A549 (cell line): Measurements from ENCODE around the gene C1orf141.

Experiments
- CEBPB ChIP-seq, 2 experiments: fragments of >200 bp in 1 of 2; sonication (Bioruptor Twin) in 1 of 2; formaldehyde crosslinking in 1 of 2; IDR thresholded peaks; 2 replicates each; pipeline ENCODE4 v1.6.1; 2012 to 2016
- CHD2 ChIP-seq: fragments of 150-350 bp; IDR thresholded peaks from 2 replicates; pipeline ENCODE4 v1.6.1; 2014; ENCODE audit warnings: low read length; ENCODE audit not compliant: partially characterized antibody
- MAFK ChIP-seq: fragments of 450-650 bp; IDR thresholded peaks from 2 replicates; pipeline ENCODE4 v1.6.1; 2014; ENCODE audit not compliant: partially characterized antibody
- POLR2A ChIP-seq: IDR thresholded peaks from 2 replicates; pipeline ENCODE4 v1.6.1; 2012; ENCODE audit warnings: mild to moderate bottlenecking, low read length
- POLR2AphosphoS2 ChIP-seq: conservative IDR thresholded peaks from 2 replicates; pipeline ENCODE4 v1.6.1; 2012; ENCODE audit warnings: low read length, improper control_type of control experiment, inconsistent platforms
- RFX5 ChIP-seq: fragments of 450-650 bp; IDR thresholded peaks from 2 replicates; pipeline ENCODE4 v1.7.1; 2014; ENCODE audit warnings: antibody characterized with exemption, mild to moderate bottlenecking, moderate library complexity
- SMC3 ChIP-seq: fragments of >200 bp; sonication (Bioruptor Twin); formaldehyde crosslinking; IDR thresholded peaks from 3 replicates; pipeline ENCODE4 v1.6.1; 2018; ENCODE audit warnings: inconsistent platforms
- TF ChIP-seq, protein P1 (sequence below): fragments of >200 bp; sonication (Bioruptor Twin); formaldehyde crosslinking; IDR thresholded peaks from 3 replicates; pipeline ENCODE4 v1.5.1; 2016
- TF ChIP-seq, protein P2 (sequence below): fragments of 250-450 bp; sonication (Bioruptor Pico); IDR thresholded peaks from 2 replicates; pipeline ENCODE4 v1.5.0; 2021; ENCODE audit warnings: mild to moderate bottlenecking, moderate library complexity, borderline replicate concordance
- TF ChIP-seq, protein P3 (sequence below): fragments of 200-600 bp; sonication (generic); IDR thresholded peaks from 2 replicates; pipeline ENCODE4 v1.6.1; 2016; ENCODE audit warnings: antibody characterized with exemption, mild to moderate bottlenecking, moderate library complexity

DNA sequence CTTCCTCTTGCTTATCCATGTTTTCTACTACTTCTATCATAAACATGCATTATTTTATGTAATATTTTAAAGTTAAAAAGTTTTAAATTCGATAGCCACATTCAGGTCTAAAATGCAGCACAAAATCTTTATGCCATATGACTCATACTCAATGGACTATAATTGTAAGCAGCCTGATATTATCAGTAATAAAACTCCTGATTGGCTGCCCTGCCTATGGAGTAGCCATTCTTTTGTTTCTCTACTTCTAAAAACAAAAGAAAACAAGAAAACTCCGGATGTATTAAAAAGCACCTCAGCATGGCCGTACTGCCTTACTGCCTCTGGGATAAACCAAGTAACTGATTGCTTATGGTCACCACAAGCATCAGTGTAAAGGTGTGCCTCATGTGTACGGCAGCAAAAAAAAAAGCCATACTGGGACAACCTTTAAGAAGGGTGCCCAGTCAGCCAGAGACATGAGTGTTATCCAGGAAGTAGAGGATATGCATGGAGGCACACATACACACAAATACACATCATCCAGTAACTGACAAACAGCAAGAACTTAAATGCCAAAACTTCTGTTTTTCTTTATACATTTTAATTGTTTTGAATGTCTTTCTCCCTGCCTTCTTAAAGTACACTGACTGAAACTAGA is 90.0 kb downstream of the C1orf141 start:
- TF ChIP-seq POLR2A (no peak), CEBPB (IDR thresholded peaks at IDR 0.05) (no peak), SMC3 (no peak), CHD2 (no peak), RFX5 (no peak), POLR2AphosphoS2 (no peak), MAFK (no peak)
- TF ChIP-seq, protein P1, sequence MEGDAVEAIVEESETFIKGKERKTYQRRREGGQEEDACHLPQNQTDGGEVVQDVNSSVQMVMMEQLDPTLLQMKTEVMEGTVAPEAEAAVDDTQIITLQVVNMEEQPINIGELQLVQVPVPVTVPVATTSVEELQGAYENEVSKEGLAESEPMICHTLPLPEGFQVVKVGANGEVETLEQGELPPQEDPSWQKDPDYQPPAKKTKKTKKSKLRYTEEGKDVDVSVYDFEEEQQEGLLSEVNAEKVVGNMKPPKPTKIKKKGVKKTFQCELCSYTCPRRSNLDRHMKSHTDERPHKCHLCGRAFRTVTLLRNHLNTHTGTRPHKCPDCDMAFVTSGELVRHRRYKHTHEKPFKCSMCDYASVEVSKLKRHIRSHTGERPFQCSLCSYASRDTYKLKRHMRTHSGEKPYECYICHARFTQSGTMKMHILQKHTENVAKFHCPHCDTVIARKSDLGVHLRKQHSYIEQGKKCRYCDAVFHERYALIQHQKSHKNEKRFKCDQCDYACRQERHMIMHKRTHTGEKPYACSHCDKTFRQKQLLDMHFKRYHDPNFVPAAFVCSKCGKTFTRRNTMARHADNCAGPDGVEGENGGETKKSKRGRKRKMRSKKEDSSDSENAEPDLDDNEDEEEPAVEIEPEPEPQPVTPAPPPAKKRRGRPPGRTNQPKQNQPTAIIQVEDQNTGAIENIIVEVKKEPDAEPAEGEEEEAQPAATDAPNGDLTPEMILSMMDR, result no peak
- TF ChIP-seq, protein P2, sequence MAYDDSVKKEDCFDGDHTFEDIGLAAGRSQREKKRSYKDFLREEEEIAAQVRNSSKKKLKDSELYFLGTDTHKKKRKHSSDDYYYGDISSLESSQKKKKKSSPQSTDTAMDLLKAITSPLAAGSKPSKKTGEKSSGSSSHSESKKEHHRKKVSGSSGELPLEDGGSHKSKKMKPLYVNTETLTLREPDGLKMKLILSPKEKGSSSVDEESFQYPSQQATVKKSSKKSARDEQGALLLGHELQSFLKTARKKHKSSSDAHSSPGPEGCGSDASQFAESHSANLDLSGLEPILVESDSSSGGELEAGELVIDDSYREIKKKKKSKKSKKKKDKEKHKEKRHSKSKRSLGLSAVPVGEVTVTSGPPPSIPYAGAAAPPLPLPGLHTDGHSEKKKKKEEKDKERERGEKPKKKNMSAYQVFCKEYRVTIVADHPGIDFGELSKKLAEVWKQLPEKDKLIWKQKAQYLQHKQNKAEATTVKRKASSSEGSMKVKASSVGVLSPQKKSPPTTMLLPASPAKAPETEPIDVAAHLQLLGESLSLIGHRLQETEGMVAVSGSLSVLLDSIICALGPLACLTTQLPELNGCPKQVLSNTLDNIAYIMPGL (CRISPR knock-in tag), result no peak
- TF ChIP-seq, protein P3, sequence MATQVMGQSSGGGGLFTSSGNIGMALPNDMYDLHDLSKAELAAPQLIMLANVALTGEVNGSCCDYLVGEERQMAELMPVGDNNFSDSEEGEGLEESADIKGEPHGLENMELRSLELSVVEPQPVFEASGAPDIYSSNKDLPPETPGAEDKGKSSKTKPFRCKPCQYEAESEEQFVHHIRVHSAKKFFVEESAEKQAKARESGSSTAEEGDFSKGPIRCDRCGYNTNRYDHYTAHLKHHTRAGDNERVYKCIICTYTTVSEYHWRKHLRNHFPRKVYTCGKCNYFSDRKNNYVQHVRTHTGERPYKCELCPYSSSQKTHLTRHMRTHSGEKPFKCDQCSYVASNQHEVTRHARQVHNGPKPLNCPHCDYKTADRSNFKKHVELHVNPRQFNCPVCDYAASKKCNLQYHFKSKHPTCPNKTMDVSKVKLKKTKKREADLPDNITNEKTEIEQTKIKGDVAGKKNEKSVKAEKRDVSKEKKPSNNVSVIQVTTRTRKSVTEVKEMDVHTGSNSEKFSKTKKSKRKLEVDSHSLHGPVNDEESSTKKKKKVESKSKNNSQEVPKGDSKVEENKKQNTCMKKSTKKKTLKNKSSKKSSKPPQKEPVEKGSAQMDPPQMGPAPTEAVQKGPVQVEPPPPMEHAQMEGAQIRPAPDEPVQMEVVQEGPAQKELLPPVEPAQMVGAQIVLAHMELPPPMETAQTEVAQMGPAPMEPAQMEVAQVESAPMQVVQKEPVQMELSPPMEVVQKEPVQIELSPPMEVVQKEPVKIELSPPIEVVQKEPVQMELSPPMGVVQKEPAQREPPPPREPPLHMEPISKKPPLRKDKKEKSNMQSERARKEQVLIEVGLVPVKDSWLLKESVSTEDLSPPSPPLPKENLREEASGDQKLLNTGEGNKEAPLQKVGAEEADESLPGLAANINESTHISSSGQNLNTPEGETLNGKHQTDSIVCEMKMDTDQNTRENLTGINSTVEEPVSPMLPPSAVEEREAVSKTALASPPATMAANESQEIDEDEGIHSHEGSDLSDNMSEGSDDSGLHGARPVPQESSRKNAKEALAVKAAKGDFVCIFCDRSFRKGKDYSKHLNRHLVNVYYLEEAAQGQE, result no peak
